ENCODE measurements around the gene GNA12.

GNA12 gene

DNA sequence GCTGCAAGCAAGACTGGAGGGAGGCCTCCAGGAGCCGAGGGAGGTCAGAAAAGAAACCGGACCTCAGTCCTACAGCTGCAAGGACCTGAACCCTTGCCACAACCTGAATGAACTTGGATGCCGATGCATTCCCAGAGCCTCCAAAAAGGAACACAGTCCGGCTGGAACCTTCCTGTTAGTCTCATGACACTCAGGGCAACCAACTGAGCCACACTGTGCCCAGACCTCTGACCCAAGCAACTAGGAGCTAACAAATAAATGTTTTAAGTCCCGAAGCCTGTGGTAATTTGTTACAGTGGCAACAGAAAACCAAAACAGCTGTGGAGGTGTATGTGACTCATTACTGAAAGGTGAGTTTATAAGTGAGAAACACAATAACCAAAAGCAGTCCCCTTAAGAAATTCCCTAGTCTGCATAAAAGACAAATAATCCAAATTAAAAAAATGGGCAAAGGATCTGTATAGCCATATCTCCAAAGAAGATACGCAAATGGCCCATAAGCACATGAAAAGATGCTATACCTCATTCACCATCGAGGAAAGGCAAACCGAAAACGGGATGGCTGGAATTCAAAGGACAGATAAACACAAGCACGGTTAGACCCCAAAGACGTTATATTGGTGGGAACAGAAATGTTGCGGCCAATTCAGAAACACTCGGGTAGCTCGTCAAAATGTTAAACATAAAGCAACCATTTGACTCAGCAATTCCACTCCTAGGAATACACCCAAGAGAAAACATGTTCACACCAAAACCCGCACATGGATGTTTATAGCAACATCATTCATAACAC, 24.8 kb downstream of the GNA12 start:
- no peak for DNase-seq (ENCODE audit: low read depth in 3 of 3, low spot score in 1 of 3)

GRCh38 chr7:2818653-2819052, 25.5 kb downstream of the GNA12 start:
- no peak for DNase-seq (ENCODE audit: low read depth in 3 of 3, low spot score in 1 of 3)

- no peak for DNase-seq (ENCODE audit: low read depth in 3 of 3, low spot score in 1 of 3)
These were observed 26.0 kb downstream of the GNA12 start for GRCh38 chr7:2818121-2818520.

- no peak for DNase-seq (ENCODE audit: low read depth in 3 of 3, low spot score in 1 of 3)
These were observed 26.7 kb downstream of the GNA12 start for GRCh38 chr7:2817456-2817855.

- DNase-seq (ENCODE audit: low read depth in 3 of 3, low spot score in 1 of 3): no peak
These were observed 28.2 kb downstream of the GNA12 start for GRCh38 chr7:2815875-2816245.

- no peak for DNase-seq (ENCODE audit: low read depth in 3 of 3, low spot score in 1 of 3)
These were observed 28.9 kb downstream of the GNA12 start for GRCh38 chr7:2814946-2815874.

DNA sequence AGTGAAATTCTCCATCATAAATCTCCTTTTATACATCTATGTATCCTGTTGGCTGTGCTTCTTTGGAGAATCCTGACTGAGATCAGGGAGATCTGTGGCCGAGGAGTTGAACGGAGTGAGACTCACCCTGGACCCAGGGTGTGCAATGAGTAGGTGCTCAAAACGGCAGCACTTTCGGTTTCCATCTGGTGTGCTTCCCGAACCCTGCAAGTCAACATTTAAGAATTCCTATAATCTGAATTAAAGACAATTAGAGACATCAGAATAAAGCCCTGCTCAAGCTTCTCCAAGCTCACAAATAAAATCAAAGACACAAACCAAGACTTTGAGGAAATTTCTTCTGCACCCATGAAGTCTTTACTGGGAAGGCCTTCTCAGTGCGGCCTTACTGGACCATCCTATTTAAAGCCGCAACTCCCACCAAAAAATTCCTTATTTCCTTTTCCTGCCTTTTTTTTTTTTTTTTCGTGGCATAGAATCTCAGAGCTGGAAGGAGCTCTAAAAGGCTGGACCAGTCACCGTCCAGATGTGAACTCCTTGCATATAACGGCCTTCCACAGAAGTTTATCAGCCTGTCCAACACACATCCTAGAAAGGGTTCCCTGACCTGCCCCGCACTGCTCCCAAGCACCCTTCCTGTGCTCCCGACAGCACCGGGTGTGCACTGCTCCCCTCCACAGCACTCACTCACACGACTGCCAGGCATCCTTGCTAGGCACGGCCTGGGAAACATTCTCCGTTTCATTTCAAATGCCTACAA, 29.7 kb downstream of the GNA12 start:
- no peak for DNase-seq (ENCODE audit: low read depth in 3 of 3, low spot score in 1 of 3)

- no peak for DNase-seq (ENCODE audit: low read depth in 3 of 3, low spot score in 1 of 3)
These were observed 30.5 kb downstream of the GNA12 start for GRCh38 chr7:2813350-2814185.

- DNase-seq (ENCODE audit: low read depth in 3 of 3, low spot score in 1 of 3): no peak
These were observed 31.3 kb downstream of the GNA12 start for GRCh38 chr7:2812831-2813230.

DNA sequence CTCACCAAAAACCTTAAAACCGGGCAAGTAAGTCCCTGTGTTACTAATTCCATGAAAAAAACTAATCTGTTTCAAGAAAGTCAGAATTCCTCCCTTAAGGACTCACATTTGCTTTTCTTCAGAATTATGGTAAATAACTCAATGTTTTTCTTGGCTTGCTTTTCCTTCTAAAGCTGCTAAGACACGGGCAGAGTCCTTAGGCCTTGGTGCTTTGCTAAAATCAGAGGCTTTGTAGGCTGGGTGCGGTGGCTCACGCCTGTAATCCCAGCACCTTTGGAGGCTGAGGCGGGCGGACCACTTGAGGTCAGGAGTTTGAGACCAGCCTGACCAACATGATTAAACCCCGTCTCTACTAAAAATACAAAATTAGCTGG, 32.0 kb downstream of the GNA12 start:
- no peak for DNase-seq (ENCODE audit: low read depth in 3 of 3, low spot score in 1 of 3)

GRCh38 chr7:2811476-2812113, 32.5 kb downstream of the GNA12 start:
- DNase-seq (ENCODE audit: low read depth in 3 of 3, low spot score in 1 of 3): no peak

GRCh38 chr7:2810682-2811415, 33.3 kb downstream of the GNA12 start:
- no peak for DNase-seq (ENCODE audit: low read depth in 3 of 3, low spot score in 1 of 3)

- DNase-seq (ENCODE audit: low read depth in 3 of 3, low spot score in 1 of 3): no peak
These were observed 34.0 kb downstream of the GNA12 start for GRCh38 chr7:2809903-2810625.

GRCh38 chr7:2808891-2809665, 35.0 kb downstream of the GNA12 start:
- DNase-seq (ENCODE audit: low read depth in 3 of 3, low spot score in 1 of 3): no peak

- no peak for DNase-seq (ENCODE audit: low read depth in 3 of 3, low spot score in 1 of 3)
These were observed 36.0 kb downstream of the GNA12 start for GRCh38 chr7:2807845-2808772.

GRCh38 chr7:2807460-2807844, 36.7 kb downstream of the GNA12 start:
- no peak for DNase-seq (ENCODE audit: low read depth in 3 of 3, low spot score in 1 of 3)

DNA sequence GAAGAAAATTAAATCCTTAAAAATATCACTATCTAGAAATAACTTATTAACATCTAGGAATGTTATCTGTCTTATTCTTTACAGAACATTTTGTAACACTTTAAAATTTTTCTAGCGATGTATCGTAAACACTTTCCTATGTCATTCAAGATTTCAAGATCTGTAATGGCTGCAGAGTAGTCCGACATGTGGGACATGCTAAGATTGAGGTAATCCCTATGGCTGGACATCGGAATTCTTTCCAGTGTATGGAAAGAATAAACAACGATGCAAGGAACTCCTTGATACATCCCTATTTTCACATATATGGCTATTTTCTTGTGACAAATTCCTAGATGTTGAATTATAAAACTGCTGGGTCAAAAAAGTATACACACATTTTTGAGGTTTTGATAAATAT, 37.5 kb downstream of the GNA12 start:
- no peak for DNase-seq (ENCODE audit: low read depth in 3 of 3, low spot score in 1 of 3)

All from stimulated activated CD4-positive, alpha-beta T cell treated with anti-CD3 and anti-CD28 coated beads, TNF-alpha, amount 100 ng/mL, for 1 hour (primary cell).